ENCODE measurements around the gene BACE2.

The BACE2 gene

GRCh38 chr21:41258617-41259016, 90.7 kb downstream of the BACE2 start:
- no peak for TF ChIP-seq CTCF (IDR thresholded peaks at IDR 0.05; ENCODE audit: extremely low read depth, missing control alignments)
- no peak for DNase-seq (ENCODE audit: low spot score)

DNA sequence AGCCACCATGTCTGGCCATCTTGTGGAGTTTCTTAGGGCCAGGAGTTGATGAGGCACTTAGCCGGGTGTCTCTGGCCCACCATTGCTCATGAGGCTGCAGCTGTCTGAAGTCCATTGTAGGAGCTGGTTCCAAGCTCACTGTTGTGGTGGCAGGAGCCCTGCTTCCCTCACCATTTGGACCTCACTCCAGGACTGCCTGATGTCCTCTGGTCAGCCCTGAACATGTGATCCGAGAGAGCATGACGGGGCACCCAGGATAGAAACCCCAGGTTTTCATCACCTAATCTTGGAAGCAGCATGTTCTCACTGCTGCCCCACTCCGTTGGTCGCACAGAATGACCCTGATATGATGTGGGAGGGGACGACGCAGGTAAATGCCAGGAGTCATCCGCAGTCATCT, 92.5 kb downstream of the BACE2 start:
- TF ChIP-seq CTCF (IDR thresholded peaks at IDR 0.05; ENCODE audit: extremely low read depth, missing control alignments): no peak
- no peak for DNase-seq (ENCODE audit: low spot score)

DNA sequence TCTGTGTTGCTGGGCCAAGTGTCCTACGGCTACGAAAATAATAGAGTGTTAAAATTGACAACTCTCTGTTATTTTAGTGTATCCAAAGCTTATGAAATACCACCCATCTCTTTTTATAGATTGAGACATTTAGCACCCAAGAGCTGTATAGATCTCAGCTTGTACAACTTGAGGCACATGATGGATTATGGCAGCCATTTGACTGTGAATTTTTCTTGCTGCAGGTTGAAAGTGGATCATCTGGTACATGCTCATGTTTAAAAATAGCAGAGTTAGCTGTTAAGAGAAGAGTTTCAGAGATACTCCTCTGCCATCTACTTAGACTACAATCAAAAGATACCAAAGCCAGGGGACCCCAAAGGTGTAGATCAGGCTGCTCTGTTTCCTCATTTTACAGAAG, 99.4 kb downstream of the BACE2 start:
- no peak for TF ChIP-seq CTCF (IDR thresholded peaks at IDR 0.05; ENCODE audit: extremely low read depth, missing control alignments)
- DNase-seq (ENCODE audit: low spot score): no peak

DNA sequence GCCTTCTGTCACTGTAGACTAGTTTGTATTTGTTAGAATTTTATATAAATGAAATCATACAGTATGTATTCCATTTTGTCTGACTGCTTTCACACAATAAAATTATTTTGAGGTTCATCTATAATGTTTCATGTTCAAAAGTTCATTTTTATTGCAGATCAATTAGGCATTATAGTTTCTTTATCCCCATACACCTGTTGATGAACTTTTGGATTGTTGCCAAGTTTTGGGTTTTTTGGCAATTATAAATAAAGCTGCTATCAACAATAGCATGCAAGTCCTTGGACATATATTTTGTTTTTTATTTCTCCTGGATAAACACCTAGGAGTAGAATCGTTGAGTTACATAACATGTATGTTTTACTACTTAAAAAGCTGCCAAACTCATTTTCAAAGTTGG, 101.6 kb downstream of the BACE2 start:
- TF ChIP-seq CTCF (IDR thresholded peaks at IDR 0.05; ENCODE audit: extremely low read depth, missing control alignments): no peak
- DNase-seq (ENCODE audit: low spot score): no peak

GRCh38 chr21:41277196-41277595, 109.2 kb downstream of the BACE2 start:
- no peak for DNase-seq (ENCODE audit: low spot score)
- no peak for TF ChIP-seq CTCF (IDR thresholded peaks at IDR 0.05; ENCODE audit: extremely low read depth, missing control alignments)

- no peak for DNase-seq (ENCODE audit: low spot score)
- TF ChIP-seq CTCF (IDR thresholded peaks at IDR 0.05; ENCODE audit: extremely low read depth, missing control alignments): no peak
These were observed 109.9 kb downstream of the BACE2 start for GRCh38 chr21:41277846-41278245.

DNA sequence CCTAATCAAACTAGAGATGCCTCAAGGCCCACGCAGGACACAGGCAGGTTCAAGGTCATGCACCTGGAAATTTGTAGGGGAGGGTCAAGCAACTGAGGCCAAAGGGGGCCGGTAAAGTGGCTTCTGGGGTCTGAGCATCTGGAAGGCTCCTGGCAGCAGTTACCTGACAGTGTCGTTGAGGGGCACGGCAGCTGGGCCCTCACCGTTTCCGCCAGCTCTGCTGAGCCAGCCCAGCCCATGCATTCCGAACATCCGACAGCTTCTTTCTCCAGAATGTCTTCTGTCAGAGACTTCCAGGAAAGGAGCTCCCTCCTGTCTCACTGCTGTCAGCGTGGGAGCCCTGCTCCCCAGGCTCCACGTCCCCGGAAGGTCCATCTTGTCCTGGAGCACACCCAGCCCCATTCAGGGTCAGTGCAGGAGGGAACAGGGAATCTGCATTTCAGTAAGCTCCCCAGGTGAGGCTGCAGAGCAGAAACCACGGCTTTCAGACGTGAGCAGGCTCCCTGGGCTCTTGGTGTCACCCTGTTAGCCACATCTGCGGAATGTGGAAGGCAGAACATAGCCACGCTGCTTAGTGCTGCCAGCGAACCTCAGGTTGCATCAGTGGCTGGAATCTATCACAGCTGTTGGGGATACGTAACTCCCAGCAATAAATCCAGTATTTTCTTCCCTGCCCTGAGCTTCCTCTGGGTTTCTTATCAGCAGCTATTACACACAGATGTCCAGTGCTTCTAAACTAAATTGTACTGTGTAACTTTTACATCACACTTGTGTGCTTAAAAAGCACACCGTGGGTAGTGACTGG, 112.4 kb downstream of the BACE2 start:
- no peak for DNase-seq (ENCODE audit: low spot score)

More for the DNA sequence above, 112.4 kb downstream of the BACE2 start:
- TF ChIP-seq CTCF (IDR thresholded peaks at IDR 0.05; ENCODE audit: extremely low read depth, missing control alignments): no peak
